Posterior cingulate gyrus (tissue), 11 donors: Measurements from ENCODE around the gene MITF.
"Not testable (repeated sequence)": the region's sequence is repeated elsewhere in the genome, so short reads cannot be mapped to it uniquely, and the experiment has no call there.

Source experiments
- DNase-seq, 10 donors: peaks; one replicate each; pipeline versions ENCODE4 v3.0.0 to v3.0.0-alpha.2; 2020 to 2021; ENCODE audit warnings: mixed read lengths in 3 of 10
- intact Hi-C: fragments of 100-400 bp; cut with DNase I; formaldehyde crosslinking; loops from one replicate; pipeline ENCODE4 v1.15.1; 2023

Gene MITF

DNA sequence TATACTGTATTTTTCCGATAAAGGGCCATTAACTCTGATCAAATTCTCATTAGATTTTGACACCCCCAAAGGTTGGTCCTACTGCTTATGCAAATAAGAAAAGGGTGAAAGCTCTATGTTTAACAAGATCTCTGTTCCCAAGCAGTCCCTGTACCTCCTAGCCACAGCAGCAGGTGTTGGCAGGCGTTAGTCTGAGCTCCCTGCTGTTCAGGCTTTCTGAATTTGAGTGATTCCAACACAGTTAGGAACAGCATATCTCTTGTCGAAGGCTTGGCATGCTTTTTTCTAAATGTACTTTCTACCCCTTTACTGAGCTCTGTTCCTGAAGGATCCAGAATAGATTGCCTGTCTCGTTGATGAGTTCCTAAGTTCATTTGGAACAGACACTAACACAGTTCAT is 42.3 kb downstream of the MITF start:
- intact Hi-C loops = loop anchor here (5.0 kb wide), 1 partner anchor 39 kb away; no protein-coding TSS in a partner anchor
- DNase-seq = no peak

- DNase-seq = peak in 8 of 10 donors; percentile 13 to 93 (median 53)
- intact Hi-C loops = loop anchor here (5.0 kb wide), 1 partner anchor 43 kb away; no protein-coding TSS in a partner anchor
These were observed 45.8 kb downstream of the MITF start for GRCh38 chr3:69784954-69785514.

DNA sequence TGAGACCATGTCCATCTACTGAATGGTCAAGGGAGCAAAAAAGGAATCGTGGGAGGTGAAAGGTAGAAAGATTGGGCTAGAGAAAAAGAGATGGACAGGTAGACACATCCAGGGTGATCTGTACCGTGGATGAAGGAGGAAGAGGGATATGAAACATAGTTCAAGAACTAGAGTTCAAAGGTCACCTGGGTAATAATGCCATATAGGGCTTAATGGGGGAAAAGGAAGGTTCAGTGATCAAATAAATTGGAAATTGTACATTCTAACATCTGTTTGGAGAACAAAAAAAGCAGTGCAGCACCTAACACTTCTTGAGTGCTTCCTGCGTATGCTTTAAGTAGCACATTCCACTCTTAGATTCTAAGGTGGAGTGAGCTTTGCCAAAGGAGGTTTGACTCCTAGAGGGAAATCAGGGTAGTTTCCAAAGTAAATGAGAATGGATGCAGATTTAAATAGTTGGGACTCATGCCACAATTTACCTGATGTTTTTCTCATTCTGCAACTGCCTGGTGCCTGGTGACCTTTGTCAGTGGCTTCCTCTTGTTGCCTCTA is 46.6 kb downstream of the MITF start:
- no peak for DNase-seq
- intact Hi-C loops = no loop called here

GRCh38 chr3:69786854-69787253 is 47.6 kb downstream of the MITF start:
- DNase-seq = no peak
- intact Hi-C loops = no loop called here

GRCh38 chr3:69787436-69788168 is 48.3 kb downstream of the MITF start:
- DNase-seq = no peak
- intact Hi-C loops = no loop called here

DNA sequence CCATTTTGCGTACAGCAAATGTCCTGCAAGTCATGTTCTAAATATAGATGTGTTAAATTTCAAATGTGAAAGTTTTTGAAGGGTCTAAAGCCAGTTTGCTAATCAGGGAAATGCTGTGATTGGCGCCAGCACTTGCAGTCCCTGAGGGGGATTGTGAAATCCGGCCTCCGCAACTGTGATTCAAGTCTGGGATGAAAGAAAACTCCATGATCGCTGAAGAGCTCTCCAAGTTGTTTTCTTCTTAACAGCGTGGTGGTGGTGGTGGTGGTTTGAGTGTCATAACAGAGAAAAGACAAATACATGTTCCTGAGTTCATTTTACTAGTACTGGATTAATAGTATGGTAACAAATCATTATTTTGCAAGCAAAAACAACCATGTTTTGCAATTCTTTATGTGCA is 51.8 kb downstream of the MITF start:
- intact Hi-C loops = loop anchor here (5.0 kb wide), 1 partner anchor 66 kb away; no protein-coding TSS in a partner anchor
- peak in 2 of 10 donors; percentile 10 to 72 for DNase-seq

GRCh38 chr3:69791919-69792399 is 52.7 kb downstream of the MITF start:
- no peak for DNase-seq
- intact Hi-C loops = loop anchor here (1.0 to 5.0 kb wide), 2 partner anchors 65 to 101 kb away; no protein-coding TSS in a partner anchor

- intact Hi-C loops, DNase-seq: not testable (repeated sequence)
These were observed 56.9 kb downstream of the MITF start for GRCh38 chr3:69796126-69796525.

DNA sequence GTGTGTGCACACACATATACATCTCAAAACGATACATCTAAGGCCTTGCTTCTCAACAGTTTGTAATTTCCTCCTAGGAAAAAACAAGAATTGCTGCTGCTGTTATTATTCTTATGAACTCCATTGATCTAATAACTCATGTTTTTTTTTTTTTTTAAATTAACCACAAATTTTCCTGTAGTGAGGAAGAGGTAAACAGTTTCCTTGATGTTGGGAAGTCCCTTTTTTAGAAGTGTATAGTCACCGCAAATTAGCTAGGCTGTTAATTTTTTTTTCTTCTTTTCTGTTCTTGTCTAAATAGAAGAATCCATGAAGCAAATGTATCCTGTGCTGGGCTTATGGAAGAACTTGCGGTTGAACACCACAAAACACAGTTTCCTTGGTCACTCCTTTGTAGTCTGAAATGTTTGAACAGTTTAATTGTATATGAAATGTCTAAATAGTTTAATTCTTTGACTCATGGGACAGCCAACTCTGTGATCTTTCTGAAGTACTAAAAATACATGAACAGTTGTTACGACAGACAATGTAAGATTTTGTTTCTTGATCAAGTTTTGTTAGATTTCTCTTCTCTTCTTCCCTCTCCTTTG is 64.5 kb downstream of the MITF start:
- intact Hi-C loops = no loop called here

GRCh38 chr3:69805491-69805890 is 66.2 kb downstream of the MITF start:
- no peak for DNase-seq
- intact Hi-C loops = no loop called here

More for the DNA sequence above, 64.5 kb downstream of the MITF start:
- DNase-seq = no peak

GRCh38 chr3:69806735-69807438 is 67.6 kb downstream of the MITF start:
- intact Hi-C loops = no loop called here
- DNase-seq = no peak

GRCh38 chr3:69807674-69808073 is 68.4 kb downstream of the MITF start:
- DNase-seq = no peak
- intact Hi-C loops = no loop called here

GRCh38 chr3:69809076-69809835 is 70.0 kb downstream of the MITF start:
- no peak for DNase-seq
- intact Hi-C loops = no loop called here

DNA sequence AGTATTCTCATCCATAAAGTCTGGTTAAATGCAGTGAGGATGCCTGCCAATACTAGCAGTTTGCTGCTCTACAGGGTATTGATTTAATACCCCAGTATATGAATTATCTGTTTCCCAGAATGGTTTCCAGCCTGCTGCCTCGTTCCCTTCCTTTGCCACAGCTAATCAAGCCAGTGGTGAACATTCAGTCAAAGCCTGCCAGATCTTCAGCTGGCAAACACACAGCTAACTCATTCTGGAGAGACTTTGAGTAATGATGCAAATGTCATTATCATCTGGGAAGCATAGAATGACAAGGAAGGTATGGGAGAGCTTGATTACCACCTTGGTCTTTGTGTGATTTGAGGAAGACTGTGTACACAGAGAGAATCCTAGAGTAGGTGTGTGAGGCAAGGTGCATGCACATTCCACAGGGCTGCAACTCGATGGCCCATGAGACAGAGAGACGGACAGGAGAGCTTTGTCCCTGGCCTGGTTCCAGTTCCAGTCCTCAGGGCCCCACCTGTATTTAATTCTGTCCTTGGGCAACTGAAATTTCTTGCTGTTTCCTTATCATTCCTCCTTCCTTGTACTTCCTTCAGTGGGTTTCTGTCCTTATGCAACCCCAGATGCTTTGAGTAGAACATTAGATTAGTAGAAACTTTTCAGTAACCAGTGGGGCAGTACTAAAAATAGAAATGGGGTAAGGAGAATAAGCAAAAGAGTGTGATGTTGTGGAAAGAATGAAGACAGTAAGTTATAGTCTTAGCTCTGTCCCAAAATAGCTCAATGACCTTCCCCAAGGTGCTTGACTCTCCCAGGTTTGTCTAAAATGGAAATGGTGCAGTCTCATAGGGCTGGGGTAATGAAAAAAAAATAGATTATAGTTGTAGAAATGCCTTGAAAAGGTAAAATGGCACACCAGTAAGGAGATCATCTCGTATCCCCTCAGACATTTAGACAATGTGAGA is 72.5 kb downstream of the MITF start:
- no peak for DNase-seq
- intact Hi-C loops = no loop called here

GRCh38 chr3:69815970-69816369 is 76.7 kb downstream of the MITF start:
- no peak for DNase-seq
- intact Hi-C loops = no loop called here

- intact Hi-C loops = no loop called here
- DNase-seq = no peak
These were observed 78.7 kb downstream of the MITF start for GRCh38 chr3:69817988-69818387.

GRCh38 chr3:69819282-69819681 is 80.0 kb downstream of the MITF start:
- DNase-seq = peak in 1 of 10 donors; percentile 38
- intact Hi-C loops = no loop called here

DNA sequence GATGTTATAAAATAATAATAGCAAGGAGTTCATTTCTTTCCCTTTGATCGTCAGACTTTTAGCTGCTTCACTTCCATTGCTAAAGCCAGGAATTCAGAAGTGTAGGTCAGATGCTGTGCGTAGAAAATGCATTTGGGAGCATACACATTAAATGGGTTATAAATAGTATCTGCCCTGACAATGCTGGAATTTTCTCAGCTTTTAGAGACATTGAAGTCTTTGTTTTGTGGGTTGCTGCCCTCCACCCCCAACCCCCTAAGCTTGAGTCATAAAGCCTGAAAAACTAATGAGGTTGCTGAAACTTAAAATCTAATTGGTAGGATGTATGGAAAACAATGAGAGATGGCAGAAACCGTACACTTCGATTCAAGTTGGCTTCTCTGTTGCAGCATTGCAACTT is 81.9 kb downstream of the MITF start:
- intact Hi-C loops = no loop called here
- no peak for DNase-seq

DNA sequence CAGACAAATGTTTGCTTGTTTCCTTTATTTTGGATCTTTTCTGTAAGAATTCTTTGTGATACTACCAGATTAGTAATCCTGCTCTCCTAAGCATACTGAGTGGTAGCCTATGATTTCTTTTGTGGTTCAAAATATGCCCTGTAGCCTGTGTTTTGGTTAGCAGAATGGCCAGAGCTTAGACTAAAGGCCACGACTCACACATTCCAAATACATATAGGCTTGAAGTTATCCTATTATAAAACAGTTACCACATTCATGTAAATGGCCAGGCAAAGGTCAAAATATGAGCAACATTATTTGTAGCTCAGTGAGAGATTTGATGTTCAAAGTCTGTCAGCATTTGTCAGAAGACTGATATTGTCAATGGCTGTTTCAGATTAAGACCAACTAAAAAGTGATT is 84.5 kb downstream of the MITF start:
- DNase-seq = no peak
- intact Hi-C loops = no loop called here
